Mucosa of stomach (tissue), 1 donor: ENCODE measurements around the gene EOLA1.
"Not testable (repeated sequence)": the region's sequence is repeated elsewhere in the genome, so short reads cannot be mapped to it uniquely, and the experiment has no call there.

Experiments used
- H3K27me3 ChIP-seq: one replicate; pipeline ENCODE4 v1.7.0; 2013; ENCODE audit warnings: mild to moderate bottlenecking, low read length; ENCODE audit not compliant: control insufficient read depth, insufficient read depth
- H3K36me3 ChIP-seq: one replicate; pipeline ENCODE4 v1.7.0; 2013; ENCODE audit warnings: low read length; ENCODE audit not compliant: control insufficient read depth, insufficient read depth
- H3K4me1 ChIP-seq: one replicate; pipeline ENCODE4 v1.7.0; 2013; ENCODE audit warnings: mild to moderate bottlenecking, low read length; ENCODE audit not compliant: control insufficient read depth, insufficient read depth
- H3K4me3 ChIP-seq: one replicate; pipeline ENCODE4 v1.7.0; 2013; ENCODE audit warnings: low read length
- H3K9ac ChIP-seq: one replicate; pipeline ENCODE4 v1.7.0; 2013; ENCODE audit warnings: mild to moderate bottlenecking, low read length, moderate library complexity
- H3K9me3 ChIP-seq: one replicate; pipeline ENCODE4 v1.7.0; 2013; ENCODE audit warnings: mild to moderate bottlenecking, low read length, moderate library complexity; ENCODE audit not compliant: control insufficient read depth
- donor health status: Pancreatic carcinoma.

EOLA1 gene

GRCh38 chrX:149517308-149517707 is 23.5 kb upstream of the EOLA1 start:
- Histone ChIP-seq H3K9ac (no peak overlapping the region), H3K4me3 (no peak overlapping the region), H3K9me3 (no peaks in the 10 kb centered on the region), H3K36me3 (no peaks in the 10 kb centered on the region), H3K4me1 (peaks cover 3% of the 10 kb centered on the region), H3K27me3 (no peaks in the 10 kb centered on the region)

DNA sequence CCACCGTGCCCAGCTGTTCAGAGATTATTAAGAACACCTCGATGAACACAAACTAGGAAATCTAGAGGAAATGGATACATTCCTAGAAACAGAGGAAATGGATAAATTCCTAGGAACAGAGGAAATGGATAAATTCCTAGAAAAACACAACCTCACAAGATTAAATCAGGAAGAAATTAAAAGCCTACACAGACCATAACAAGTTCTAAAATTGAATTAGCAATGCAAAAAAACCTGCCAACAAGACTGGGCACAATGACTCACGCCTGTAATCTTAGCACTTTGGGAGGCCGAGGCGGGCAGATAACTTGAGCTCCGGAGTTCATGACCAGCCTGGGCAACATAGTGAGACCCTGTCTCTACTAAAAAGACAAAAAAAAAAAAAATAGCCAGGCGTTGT is 22.6 kb upstream of the EOLA1 start:
- Histone ChIP-seq H3K36me3 (no peaks in the 10 kb centered on the region), H3K4me3 (no peak overlapping the region), H3K9ac (no peak overlapping the region), H3K4me1 (peaks cover 12% of the 10 kb centered on the region), H3K27me3 (no peaks in the 10 kb centered on the region), H3K9me3 (no peaks in the 10 kb centered on the region)

- peaks cover 13% of the 10 kb centered on the region for H3K4me1 ChIP-seq
- H3K4me3 ChIP-seq, H3K36me3 ChIP-seq, H3K9me3 ChIP-seq, H3K27me3 ChIP-seq, H3K9ac ChIP-seq: not testable (repeated sequence)
Observed at GRCh38 chrX:149520636-149521277, 20.1 kb upstream of the EOLA1 start.

- Histone ChIP-seq H3K9me3 (no peaks in the 10 kb centered on the region), H3K9ac (no peak overlapping the region)
Observed at GRCh38 chrX:149521438-149521837, 19.4 kb upstream of the EOLA1 start.

GRCh38 chrX:149522916-149523315 is 17.9 kb upstream of the EOLA1 start:
- no peaks in the 10 kb centered on the region for H3K27me3 ChIP-seq
- peaks cover 13% of the 10 kb centered on the region for H3K4me1 ChIP-seq
- no peak overlapping the region for H3K9ac ChIP-seq
- no peaks in the 10 kb centered on the region for H3K36me3 ChIP-seq
- no peak overlapping the region for H3K4me3 ChIP-seq
- H3K9me3 ChIP-seq: no peaks in the 10 kb centered on the region

More at GRCh38 chrX:149521438-149521837, 19.4 kb upstream of the EOLA1 start:
- Histone ChIP-seq H3K36me3 (no peaks in the 10 kb centered on the region), H3K27me3 (no peaks in the 10 kb centered on the region), H3K4me1 (peaks cover 13% of the 10 kb centered on the region), H3K4me3 (no peak overlapping the region)

DNA sequence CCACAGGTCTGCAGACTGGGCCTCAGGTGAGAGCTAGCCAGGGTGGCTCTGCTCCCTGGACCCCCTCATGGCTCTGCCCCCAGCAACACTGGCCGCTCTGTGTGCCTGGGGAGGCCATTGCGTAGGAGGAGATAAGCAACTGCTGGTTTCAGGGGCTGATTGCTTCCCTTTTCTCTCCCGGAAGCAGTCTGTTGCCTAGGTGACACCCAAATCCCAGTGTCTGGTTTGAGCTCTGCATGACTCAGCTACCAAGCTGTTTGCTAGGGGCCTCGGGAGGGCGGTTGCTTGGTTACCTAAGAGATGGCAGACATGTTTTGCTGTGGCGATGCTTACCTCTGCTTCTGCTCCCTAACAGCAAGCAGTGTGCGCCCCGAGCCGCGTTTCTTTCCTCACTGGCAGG is 15.4 kb upstream of the EOLA1 start:
- not testable (repeated sequence) for H3K27me3 ChIP-seq, H3K9ac ChIP-seq, H3K9me3 ChIP-seq, H3K36me3 ChIP-seq, H3K4me3 ChIP-seq
- H3K4me1 ChIP-seq: peaks cover 13% of the 10 kb centered on the region

- peaks cover 13% of the 10 kb centered on the region for H3K4me1 ChIP-seq
- not testable (repeated sequence) for H3K27me3 ChIP-seq, H3K9ac ChIP-seq, H3K4me3 ChIP-seq, H3K36me3 ChIP-seq, H3K9me3 ChIP-seq
Observed at GRCh38 chrX:149525903-149526302, 14.9 kb upstream of the EOLA1 start.

GRCh38 chrX:149526318-149527033 is 14.3 kb upstream of the EOLA1 start:
- H3K9me3 ChIP-seq, H3K36me3 ChIP-seq, H3K27me3 ChIP-seq, H3K9ac ChIP-seq, H3K4me3 ChIP-seq: not testable (repeated sequence)
- H3K4me1 ChIP-seq: peaks cover 13% of the 10 kb centered on the region

- no peaks in the 10 kb centered on the region for H3K9me3 ChIP-seq
- no peak overlapping the region for H3K4me3 ChIP-seq
- peaks cover 6% of the 10 kb centered on the region for H3K4me1 ChIP-seq
- H3K9ac ChIP-seq: no peak overlapping the region
- no peaks in the 10 kb centered on the region for H3K27me3 ChIP-seq
- H3K36me3 ChIP-seq: no peaks in the 10 kb centered on the region
Observed at GRCh38 chrX:149527705-149528104, 13.1 kb upstream of the EOLA1 start.

DNA sequence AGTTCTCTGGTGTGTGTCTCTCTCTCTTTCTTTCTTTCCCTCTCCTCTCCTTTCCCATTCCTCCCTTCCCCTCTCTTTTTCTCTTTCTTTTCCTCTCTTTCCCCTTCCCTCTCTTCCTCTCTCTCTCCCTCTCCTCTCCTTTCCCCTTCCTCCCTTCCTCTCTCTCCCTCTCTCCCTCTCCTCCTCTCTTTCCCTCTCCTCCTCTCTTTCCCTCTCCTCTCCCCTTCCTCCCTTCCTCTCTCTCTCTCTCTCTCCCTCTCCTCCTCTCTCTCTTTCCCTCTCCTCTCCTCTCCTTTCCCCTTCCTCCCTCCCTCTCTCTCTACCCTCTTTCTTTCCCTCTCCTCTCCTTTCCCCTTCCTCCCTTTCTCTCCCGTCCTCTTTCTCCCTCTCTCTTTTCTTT is 12.4 kb upstream of the EOLA1 start:
- Histone ChIP-seq H3K9me3 (no peaks in the 10 kb centered on the region), H3K27me3 (no peaks in the 10 kb centered on the region), H3K9ac (no peak overlapping the region), H3K36me3 (no peaks in the 10 kb centered on the region), H3K4me3 (no peak overlapping the region), H3K4me1 (no peaks in the 10 kb centered on the region)

GRCh38 chrX:149531599-149531998 is 9.2 kb upstream of the EOLA1 start:
- no peak overlapping the region for H3K9ac ChIP-seq
- no peaks in the 10 kb centered on the region for H3K9me3 ChIP-seq
- H3K36me3 ChIP-seq: no peaks in the 10 kb centered on the region
- H3K4me1 ChIP-seq: no peaks in the 10 kb centered on the region
- no peak overlapping the region for H3K4me3 ChIP-seq
- H3K27me3 ChIP-seq: no peaks in the 10 kb centered on the region

GRCh38 chrX:149532868-149533267 is 7.9 kb upstream of the EOLA1 start:
- not testable (repeated sequence) for H3K4me1 ChIP-seq, H3K36me3 ChIP-seq, H3K4me3 ChIP-seq, H3K9me3 ChIP-seq, H3K9ac ChIP-seq, H3K27me3 ChIP-seq
